GM23338 (cell line): ENCODE results near the gene POU2F3. TPM values are rescaled to one million over a fixed set of nuclear protein-coding genes. Genes with fewer than 3 reads are reported as not detected.

Source experiments
- ATAC-seq: fragments of 200-7000 bp; cut with Tn5 transposase; 3 replicates; pipeline ENCODE4 v1.9.1; 2020
- DNase-seq: peaks from one replicate; pipeline ENCODE4 v3.0.0-alpha.2; 2015; ENCODE audit warnings: low spot score
- H2AFZ ChIP-seq: fragments of 200-600 bp; sonication (generic); 2 replicates; pipeline ENCODE4 v1.8.0; 2016; ENCODE audit warnings: antibody characterized with exemption, mild to moderate bottlenecking, moderate library complexity
- H3F3A ChIP-seq: fragments of 200-600 bp; sonication (generic); replicated peaks from 2 replicates; pipeline ENCODE4 v1.8.0; 2017; ENCODE audit warnings: antibody characterized with exemption, mixed run types, low read depth
- H3K27ac ChIP-seq: fragments of 200-600 bp; sonication (generic); 2 replicates; pipeline ENCODE4 v1.6.1; 2016; ENCODE audit warnings: low read depth
- H3K27me3 ChIP-seq: fragments of 200-600 bp; sonication (generic); 2 replicates; pipeline ENCODE4 v1.8.0; 2016; ENCODE audit warnings: mild to moderate bottlenecking, mixed run types, moderate library complexity; ENCODE audit not compliant: insufficient read depth
- H3K36me3 ChIP-seq: fragments of 200-600 bp; sonication (generic); 2 replicates; pipeline ENCODE4 v1.8.0; 2016; ENCODE audit warnings: mild to moderate bottlenecking; ENCODE audit not compliant: insufficient read depth
- H3K4me1 ChIP-seq: fragments of 200-600 bp; sonication (generic); 2 replicates; pipeline ENCODE4 v1.8.0; 2016; ENCODE audit warnings: mild to moderate bottlenecking, moderate library complexity; ENCODE audit not compliant: insufficient read depth
- H3K4me2 ChIP-seq: fragments of 200-600 bp; sonication (generic); 2 replicates; pipeline ENCODE4 v1.7.1; 2017; ENCODE audit warnings: mixed run types
- H3K4me3 ChIP-seq: fragments of 200-600 bp; sonication (generic); 2 replicates; pipeline ENCODE4 v1.6.1; 2016; ENCODE audit warnings: mixed run types
- H3K79me2 ChIP-seq: fragments of 200-600 bp; sonication (generic); replicated peaks from 2 replicates; pipeline ENCODE4 v1.8.0; 2017; ENCODE audit warnings: mild to moderate bottlenecking; ENCODE audit not compliant: insufficient read depth
- H3K9me2 ChIP-seq: fragments of 200-600 bp; sonication (generic); 2 replicates; pipeline ENCODE4 v1.8.0; 2017; ENCODE audit not compliant: insufficient read depth
- H4K20me1 ChIP-seq: fragments of 200-600 bp; sonication (generic); replicated peaks from 2 replicates; pipeline ENCODE4 v1.8.0; 2017; ENCODE audit warnings: mild to moderate bottlenecking; ENCODE audit not compliant: insufficient read depth
- H3K27ac Mint-ChIP-seq: 2 replicates; pipeline ENCODE4 v1.8.0; 2020; ENCODE audit warnings: inconsistent platforms, mild to moderate bottlenecking, moderate library complexity, mixed read lengths
- H3K27me3 Mint-ChIP-seq: 3 replicates; pipeline ENCODE4 v1.8.0; 2022; ENCODE audit warnings: low read depth, mild to moderate bottlenecking, moderate library complexity, mixed read lengths, inconsistent platforms; ENCODE audit not compliant: insufficient read depth, poor library complexity
- H3K36me3 Mint-ChIP-seq: 3 replicates; pipeline ENCODE4 v1.8.0; 2021; ENCODE audit warnings: low read depth, mild to moderate bottlenecking, inconsistent platforms, moderate library complexity, mixed read lengths
- H3K4me1 Mint-ChIP-seq: 3 replicates; pipeline ENCODE4 v1.8.0; 2020; ENCODE audit warnings: mild to moderate bottlenecking, inconsistent platforms, mixed read lengths
- H3K4me3 Mint-ChIP-seq: 3 replicates; pipeline ENCODE4 v1.8.0; 2021; ENCODE audit warnings: moderate library complexity, mild to moderate bottlenecking, inconsistent platforms, mixed read lengths
- H3K9me3 Mint-ChIP-seq: 3 replicates; pipeline ENCODE4 v1.8.0; 2020; ENCODE audit warnings: moderate library complexity, mild to moderate bottlenecking, inconsistent platforms, mixed read lengths
- EZH2 ChIP-seq: fragments of 200-600 bp; sonication (generic); IDR thresholded peaks from one replicate; pipeline ENCODE4 v1.8.0; 2017; ENCODE audit warnings: antibody characterized with exemption, mild to moderate bottlenecking, low read depth; ENCODE audit not compliant: unreplicated experiment
- polyA plus RNA-seq: library from polyadenylated mRNA; unstranded; fragments of >200 nt; fragmentation: Nextera tagmentation; extraction: Ambion mirVana; gene quantifications from 2 replicates; pipeline ENCODE4 v1.2.1, GENCODE V29; 2016
- total RNA-seq: library from RNA; depleted of rRNA; stranded (reverse); fragments of >200 nt; shearing (Covaris generic); gene quantifications from 2 replicates; pipeline ENCODE4 v1.2.3, GENCODE V29; 2014
- TF ChIP-seq, protein P1 (sequence below): fragments of 250-450 bp; sonication (Bioruptor Pico); IDR thresholded peaks from 2 replicates; pipeline ENCODE4 v1.5.0; 2020; ENCODE audit warnings: mild to moderate bottlenecking, moderate library complexity

Gene POU2F3
- total and polyA plus RNA-seq, 2 experiments from 2014 or later: 0.45 to 0.79 TPM

DNA sequence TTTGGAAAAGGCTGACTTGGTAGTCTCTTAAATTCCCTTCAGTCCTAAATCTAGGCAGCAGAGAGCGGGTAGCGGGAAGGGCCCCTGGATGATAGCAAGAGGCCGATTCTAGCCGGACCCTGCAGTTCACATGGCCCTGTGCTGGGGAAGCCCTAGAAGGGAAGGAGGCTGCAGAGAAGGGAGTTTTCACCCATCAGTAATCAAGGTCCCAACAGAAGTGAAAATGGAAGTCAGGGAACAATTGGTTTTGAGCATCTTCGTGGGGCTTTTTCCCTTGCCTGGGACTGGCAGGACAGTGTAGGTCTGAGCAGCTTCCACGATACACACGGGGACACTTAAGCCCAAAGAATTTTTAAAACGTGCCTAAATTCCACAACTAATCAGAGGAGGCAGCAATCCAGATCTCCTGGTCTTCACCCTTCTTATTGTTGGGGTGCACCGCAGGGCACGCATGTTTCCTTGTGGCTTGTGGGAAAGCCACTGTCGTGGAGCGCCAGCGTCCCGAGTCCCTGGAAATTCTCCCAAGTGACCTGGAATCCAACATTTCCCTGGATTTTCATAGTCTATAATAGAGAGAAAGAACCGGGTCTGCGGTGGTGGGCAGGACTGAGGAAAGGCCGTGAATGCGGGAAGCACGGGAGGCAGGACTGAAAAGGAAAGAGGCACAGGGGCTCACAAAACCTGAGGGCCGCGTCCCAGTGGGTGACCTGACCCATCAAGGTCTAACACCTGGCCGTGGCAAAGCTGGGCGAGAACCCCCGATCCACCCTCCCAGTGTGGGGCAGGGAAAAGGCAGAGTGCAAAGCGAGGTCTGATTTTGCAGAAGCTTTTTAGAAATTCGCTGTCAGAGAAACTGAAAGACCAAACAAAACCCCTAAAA is 30.0 kb upstream of the POU2F3 start:
- Mint-ChIP-seq H3K36me3 (no peaks in the 10 kb centered on the region), H3K4me3 (peak overlapping the region; percentile 76), H3K9me3 (no peaks in the 10 kb centered on the region), H3K27me3 (peaks cover 79% of the 10 kb centered on the region), H3K27ac (no peak overlapping the region), H3K4me1 (peaks cover 29% of the 10 kb centered on the region)
- Histone ChIP-seq H3K36me3 (no peaks in the 10 kb centered on the region), H4K20me1 (peaks cover 3% of the 10 kb centered on the region), H2AFZ (peak overlapping the region; percentile 99), H3K27ac (no peak overlapping the region), H3K4me1 (peaks cover 26% of the 10 kb centered on the region), H3F3A (no peaks in the 10 kb centered on the region), H3K4me3 (peak overlapping the region; percentile 71), H3K9me2 (no peaks in the 10 kb centered on the region), H3K79me2 (no peaks in the 10 kb centered on the region), H3K4me2 (peak overlapping the region; percentile 96), H3K27me3 (peaks cover 97% of the 10 kb centered on the region)
- ATAC-seq (peak; percentile 4; the same call in 2 of the 3 replicates), DNase-seq (no peak)
- TF ChIP-seq EZH2: peak; percentile 51
- TF ChIP-seq, protein P1, sequence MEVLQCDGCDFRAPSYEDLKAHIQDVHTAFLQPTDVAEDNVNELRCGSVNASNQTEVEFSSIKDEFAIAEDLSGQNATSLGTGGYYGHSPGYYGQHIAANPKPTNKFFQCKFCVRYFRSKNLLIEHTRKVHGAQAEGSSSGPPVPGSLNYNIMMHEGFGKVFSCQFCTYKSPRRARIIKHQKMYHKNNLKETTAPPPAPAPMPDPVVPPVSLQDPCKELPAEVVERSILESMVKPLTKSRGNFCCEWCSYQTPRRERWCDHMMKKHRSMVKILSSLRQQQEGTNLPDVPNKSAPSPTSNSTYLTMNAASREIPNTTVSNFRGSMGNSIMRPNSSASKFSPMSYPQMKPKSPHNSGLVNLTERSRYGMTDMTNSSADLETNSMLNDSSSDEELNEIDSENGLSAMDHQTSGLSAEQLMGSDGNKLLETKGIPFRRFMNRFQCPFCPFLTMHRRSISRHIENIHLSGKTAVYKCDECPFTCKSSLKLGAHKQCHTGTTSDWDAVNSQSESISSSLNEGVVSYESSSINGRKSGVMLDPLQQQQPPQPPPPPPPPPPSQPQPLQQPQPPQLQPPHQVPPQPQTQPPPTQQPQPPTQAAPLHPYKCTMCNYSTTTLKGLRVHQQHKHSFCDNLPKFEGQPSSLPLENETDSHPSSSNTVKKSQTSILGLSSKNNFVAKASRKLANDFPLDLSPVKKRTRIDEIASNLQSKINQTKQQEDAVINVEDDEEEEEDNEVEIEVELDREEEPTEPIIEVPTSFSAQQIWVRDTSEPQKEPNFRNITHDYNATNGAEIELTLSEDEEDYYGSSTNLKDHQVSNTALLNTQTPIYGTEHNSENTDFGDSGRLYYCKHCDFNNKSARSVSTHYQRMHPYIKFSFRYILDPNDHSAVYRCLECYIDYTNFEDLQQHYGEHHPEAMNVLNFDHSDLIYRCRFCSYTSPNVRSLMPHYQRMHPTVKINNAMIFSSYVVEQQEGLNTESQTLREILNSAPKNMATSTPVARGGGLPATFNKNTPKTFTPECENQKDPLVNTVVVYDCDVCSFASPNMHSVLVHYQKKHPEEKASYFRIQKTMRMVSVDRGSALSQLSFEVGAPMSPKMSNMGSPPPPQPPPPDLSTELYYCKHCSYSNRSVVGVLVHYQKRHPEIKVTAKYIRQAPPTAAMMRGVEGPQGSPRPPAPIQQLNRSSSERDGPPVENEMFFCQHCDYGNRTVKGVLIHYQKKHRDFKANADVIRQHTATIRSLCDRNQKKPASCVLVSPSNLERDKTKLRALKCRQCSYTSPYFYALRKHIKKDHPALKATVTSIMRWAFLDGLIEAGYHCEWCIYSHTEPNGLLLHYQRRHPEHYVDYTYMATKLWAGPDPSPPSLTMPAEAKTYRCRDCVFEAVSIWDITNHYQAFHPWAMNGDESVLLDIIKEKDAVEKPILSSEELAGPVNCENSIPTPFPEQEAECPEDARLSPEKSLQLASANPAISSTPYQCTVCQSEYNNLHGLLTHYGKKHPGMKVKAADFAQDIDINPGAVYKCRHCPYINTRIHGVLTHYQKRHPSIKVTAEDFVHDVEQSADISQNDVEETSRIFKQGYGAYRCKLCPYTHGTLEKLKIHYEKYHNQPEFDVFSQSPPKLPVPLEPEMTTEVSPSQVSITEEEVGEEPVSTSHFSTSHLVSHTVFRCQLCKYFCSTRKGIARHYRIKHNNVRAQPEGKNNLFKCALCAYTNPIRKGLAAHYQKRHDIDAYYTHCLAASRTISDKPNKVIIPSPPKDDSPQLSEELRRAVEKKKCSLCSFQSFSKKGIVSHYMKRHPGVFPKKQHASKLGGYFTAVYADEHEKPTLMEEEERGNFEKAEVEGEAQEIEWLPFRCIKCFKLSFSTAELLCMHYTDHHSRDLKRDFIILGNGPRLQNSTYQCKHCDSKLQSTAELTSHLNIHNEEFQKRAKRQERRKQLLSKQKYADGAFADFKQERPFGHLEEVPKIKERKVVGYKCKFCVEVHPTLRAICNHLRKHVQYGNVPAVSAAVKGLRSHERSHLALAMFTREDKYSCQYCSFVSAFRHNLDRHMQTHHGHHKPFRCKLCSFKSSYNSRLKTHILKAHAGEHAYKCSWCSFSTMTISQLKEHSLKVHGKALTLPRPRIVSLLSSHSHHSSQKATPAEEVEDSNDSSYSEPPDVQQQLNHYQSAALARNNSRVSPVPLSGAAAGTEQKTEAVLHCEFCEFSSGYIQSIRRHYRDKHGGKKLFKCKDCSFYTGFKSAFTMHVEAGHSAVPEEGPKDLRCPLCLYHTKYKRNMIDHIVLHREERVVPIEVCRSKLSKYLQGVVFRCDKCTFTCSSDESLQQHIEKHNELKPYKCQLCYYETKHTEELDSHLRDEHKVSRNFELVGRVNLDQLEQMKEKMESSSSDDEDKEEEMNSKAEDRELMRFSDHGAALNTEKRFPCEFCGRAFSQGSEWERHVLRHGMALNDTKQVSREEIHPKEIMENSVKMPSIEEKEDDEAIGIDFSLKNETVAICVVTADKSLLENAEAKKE (CRISPR knock-in tag): no peak
